ENCODE measurements around the gene MAPK1IP1L. TPM values are rescaled to one million over a fixed set of nuclear protein-coding genes. Genes with fewer than 3 reads are reported as not detected.

Gene MAPK1IP1L
- polyA plus RNA-seq, 1 of the 3 experiments (the other 2 are of a cell fraction): 129 TPM

DNA sequence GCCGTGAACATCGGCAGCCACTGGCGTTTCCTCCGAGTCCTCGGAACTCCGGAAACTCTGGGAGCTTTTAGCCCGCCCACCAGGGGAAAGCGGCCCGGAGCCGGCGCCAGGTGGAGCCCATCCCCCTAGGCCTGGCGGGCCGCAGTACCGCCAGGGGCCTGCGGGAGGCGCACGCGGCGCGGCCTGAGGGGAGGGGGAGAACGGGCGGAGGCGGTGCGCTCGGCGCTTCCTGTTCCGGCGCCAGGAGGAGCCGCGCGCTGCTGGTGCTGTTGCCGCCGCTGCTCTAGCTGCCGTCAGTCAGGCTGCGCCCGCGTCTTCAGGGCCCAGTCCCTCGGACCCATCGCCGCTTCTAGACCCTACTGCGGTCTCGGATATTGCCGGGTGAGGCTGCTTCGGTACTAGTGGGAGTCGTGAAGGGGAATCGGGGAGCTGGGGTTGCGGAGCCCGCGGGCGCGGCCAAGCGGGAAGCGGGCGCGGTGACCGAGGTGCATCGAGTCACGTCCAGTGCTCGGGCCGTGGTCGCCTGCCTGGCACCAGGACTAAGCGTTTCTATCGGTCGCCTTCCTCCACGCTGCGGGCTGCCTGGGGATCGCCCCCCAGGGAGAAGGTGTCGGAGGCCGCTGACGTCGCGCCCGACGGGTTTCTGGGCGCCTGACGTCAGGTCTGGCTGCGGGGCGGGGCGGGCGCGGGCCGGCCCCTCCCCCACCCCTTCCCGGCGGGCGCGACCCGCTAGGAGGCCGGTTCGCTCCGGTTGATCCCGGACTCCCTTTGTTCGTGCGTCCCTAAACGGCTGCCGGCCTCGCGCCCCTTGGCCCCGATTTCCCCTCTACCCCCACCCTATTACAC is at the start of gene MAPK1IP1L (continued):
- TF ChIP-seq JUND (IDR thresholded peaks at IDR 0.05) (no peak), RCOR1 (IDR thresholded peaks at IDR 0.05; ENCODE audit: low read length) (peak; percentile 73), USF2 (IDR thresholded peaks at IDR 0.05; ENCODE audit: borderline replicate concordance, low read depth, low read length) (no peak), NFIC (IDR thresholded peaks at IDR 0.05; ENCODE audit: borderline replicate concordance) (no peak; the same call in 1 of the 2 replicates), GABPA (IDR thresholded peaks at IDR 0.05; ENCODE audit: low read depth) (peak; percentile 82), TEAD4 (IDR thresholded peaks at IDR 0.05; ENCODE audit: borderline replicate concordance, insufficient read depth) (no peak), SIN3A (IDR thresholded peaks at IDR 0.05; ENCODE audit: borderline replicate concordance, low read depth, low read length) (peak; percentile 90; the same call in 1 of the 2 replicates), RAD21 (IDR thresholded peaks at IDR 0.05; ENCODE audit: low read length) (peak; percentile 58), ELF1 (IDR thresholded peaks at IDR 0.05) (peak; percentile 85), ZBTB33 (IDR thresholded peaks at IDR 0.05; ENCODE audit: borderline replicate concordance, low read depth) (no peak), POLR2AphosphoS5 (IDR thresholded peaks at IDR 0.05; ENCODE audit: low read depth, low read length) (peak; percentile 93)

- Histone ChIP-seq H3K4me1 (ENCODE audit: control insufficient read depth in 1 of 2, insufficient read depth in 2 of 2, low read depth in 1 of 2, low read length in 1 of 2) (no peaks in the 10 kb centered on the region), H3K79me2 (ENCODE audit: insufficient read depth) (no peaks in the 10 kb centered on the region), H3K27ac (ENCODE audit: low read depth in 2 of 2, low read length in 1 of 2) (no peak overlapping the region), H4K20me1 (ENCODE audit: insufficient read depth) (no peaks in the 10 kb centered on the region), H3K9me2 (peaks cover 3% of the 10 kb centered on the region; the same call in 1 of the 2 replicates), H2AFZ (ENCODE audit: low read depth) (0 out of 2 replicates have a peak overlapping the region, but pooled peaks have one; percentile 9), H3K4me3 (ENCODE audit: low read depth in 2 of 2, low read length in 1 of 2) (no peak overlapping the region), H3F3A (replicated peaks; ENCODE audit: insufficient read depth) (peaks cover 5% of the 10 kb centered on the region), H3K36me3 (replicated peaks in 1 of 2; ENCODE audit: control insufficient read depth in 1 of 2, insufficient read depth in 2 of 2, low read length in 1 of 2) (peaks cover 13 to 28% of the 10 kb centered on the region in 2 experiments), H3K9ac (no peak overlapping the region), H3K27me3 (ENCODE audit: insufficient read depth) (no peaks in the 10 kb centered on the region), H3K9me3 (no peaks in the 10 kb centered on the region), H3K4me2 (no peak overlapping the region)
- 92% methylated on average over 3 of the region's 4 CpGs for WGBS (ENCODE audit: low lambda C conversion rate)
- CTCF ChIA-PET: interaction anchor here (0.6 to 1.1 kb wide), 2 partner anchors 23 to 232 kb away, joined by 3 to 4 read pairs; no protein-coding TSS in a partner anchor
- DNase-seq: no peak
- TF ChIP-seq ZBTB33 (IDR thresholded peaks at IDR 0.05; ENCODE audit: borderline replicate concordance, low read depth) (no peak), EZH2phosphoT487 (IDR thresholded peaks at IDR 0.05; ENCODE audit: borderline replicate concordance, low read depth) (no peak), RAD21 (IDR thresholded peaks at IDR 0.05; ENCODE audit: low read length) (no peak), ELF1 (IDR thresholded peaks at IDR 0.05) (no peak), TCF12 (IDR thresholded peaks at IDR 0.05) (no peak), PBX3 (IDR thresholded peaks at IDR 0.05) (no peak), MXI1 (IDR thresholded peaks at IDR 0.05; ENCODE audit: low read depth, low read length) (no peak), GABPA (IDR thresholded peaks at IDR 0.05; ENCODE audit: low read depth) (no peak), TAF1 (IDR thresholded peaks at IDR 0.05; ENCODE audit: borderline replicate concordance, low read depth, low read length) (no peak), SMC3 (IDR thresholded peaks at IDR 0.05; ENCODE audit: low read depth, low read length) (no peak), SIN3A (IDR thresholded peaks at IDR 0.05; ENCODE audit: borderline replicate concordance, low read depth, low read length) (no peak), YY1 (IDR thresholded peaks at IDR 0.05; ENCODE audit: low read depth) (no peak), MEF2A (IDR thresholded peaks at IDR 0.05; ENCODE audit: borderline replicate concordance, low read depth) (no peak)
- TF ChIP-seq, protein P1, sequence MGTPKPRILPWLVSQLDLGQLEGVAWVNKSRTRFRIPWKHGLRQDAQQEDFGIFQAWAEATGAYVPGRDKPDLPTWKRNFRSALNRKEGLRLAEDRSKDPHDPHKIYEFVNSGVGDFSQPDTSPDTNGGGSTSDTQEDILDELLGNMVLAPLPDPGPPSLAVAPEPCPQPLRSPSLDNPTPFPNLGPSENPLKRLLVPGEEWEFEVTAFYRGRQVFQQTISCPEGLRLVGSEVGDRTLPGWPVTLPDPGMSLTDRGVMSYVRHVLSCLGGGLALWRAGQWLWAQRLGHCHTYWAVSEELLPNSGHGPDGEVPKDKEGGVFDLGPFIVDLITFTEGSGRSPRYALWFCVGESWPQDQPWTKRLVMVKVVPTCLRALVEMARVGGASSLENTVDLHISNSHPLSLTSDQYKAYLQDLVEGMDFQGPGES (IDR thresholded peaks at IDR 0.05; ENCODE audit: low read depth, low read length): no peak
- POLR2A ChIA-PET: interaction anchor here (0.6 kb wide), 1 partner anchor 35 kb away, joined by 6 read pairs; no protein-coding TSS in a partner anchor
These were observed 46.4 kb upstream of the MAPK1IP1L start for GRCh38 chr14:55005071-55005470.
